Stimulated activated CD4-positive, alpha-beta T cell treated with anti-CD3 and anti-CD28 coated beads, Interleukin-12 subunit alpha, Interleukin-12 subunit beta, amount 100 ng/mL, for 4 hours (primary cell): ENCODE data around the gene TACO1.

Experiments used
- DNase-seq: peaks from one replicate; pipeline ENCODE4 v3.0.0-alpha.2; 2020

TACO1 gene

DNA sequence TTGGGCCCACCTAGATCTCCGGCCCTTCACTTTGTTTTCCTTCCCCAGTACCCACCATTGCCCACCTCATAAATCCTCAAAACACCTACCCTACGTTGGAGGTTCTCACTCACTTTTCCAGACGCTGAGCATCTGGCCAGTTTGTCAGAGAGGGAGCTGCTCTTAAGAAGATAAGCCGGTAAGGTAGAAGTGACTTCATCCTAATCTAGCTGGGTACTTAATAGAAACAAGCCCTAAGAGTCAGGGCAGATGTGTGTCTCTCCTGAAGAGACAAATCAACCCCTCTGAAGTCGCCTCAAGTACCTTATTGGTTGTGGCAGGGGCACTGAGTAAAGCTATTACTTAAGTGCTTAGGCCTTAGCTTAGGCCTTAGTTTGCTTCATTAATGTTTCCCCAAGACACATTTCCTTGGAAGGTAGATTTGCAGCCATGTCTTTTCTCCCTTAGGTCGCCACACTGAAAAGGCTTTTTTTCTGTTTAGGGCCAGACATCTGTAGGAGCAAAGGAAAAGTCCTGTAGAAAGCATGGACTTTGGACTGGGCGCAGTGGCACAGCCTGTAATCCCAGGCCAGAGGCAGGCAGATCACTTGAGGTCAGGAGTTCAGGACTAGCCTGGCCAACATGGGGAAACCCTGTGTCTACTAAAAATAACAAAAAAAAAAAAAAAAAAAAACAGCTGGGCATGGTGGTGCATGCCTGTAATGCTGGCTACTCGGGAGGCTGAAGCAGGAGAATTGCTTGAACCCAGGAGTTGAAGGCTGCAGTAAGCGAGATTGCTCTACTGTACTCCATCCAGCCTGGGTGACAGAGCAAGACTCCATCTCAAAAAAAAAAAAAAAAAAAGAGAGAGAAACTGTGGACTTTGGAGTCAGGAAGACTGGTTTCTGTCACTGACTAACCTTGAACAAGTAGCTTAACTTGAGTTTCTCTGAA is 1.0 kb downstream of the TACO1 start:
- DNase-seq: no peak

DNA sequence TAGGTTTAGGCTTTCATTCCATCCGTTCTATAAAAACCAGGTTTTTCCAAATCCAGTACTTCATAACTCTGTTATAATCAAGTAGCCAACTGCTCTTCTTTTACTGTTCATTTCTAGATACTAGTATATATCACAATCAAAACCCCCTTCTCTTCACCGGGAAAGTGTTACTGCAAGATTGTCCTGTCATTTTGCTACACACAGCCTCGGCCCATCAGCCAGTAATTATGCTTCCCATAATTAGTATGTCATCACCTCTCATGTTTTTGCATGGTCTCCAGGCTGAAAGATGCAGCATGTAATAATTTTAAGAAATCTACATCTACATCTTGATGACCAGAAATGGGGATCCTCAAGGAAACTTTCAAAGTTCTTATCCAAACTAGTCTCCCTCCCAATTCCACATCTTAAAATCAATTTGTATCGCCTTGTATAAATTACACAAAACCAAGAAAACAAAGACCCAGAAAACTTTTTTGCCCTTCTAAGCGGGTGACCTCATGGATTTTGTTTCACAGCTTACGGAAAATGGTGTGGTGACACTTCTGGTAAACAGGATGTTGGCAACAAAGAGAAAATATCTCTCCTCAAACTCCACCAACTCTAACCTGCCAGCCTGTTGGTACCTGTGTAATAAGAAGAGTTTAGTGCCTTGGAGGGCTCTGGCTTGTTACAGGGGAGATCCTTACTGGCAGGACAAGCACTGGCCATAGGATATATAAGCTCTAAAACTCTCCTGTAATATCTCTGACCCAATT is 9.3 kb downstream of the TACO1 start:
- DNase-seq: no peak

DNA sequence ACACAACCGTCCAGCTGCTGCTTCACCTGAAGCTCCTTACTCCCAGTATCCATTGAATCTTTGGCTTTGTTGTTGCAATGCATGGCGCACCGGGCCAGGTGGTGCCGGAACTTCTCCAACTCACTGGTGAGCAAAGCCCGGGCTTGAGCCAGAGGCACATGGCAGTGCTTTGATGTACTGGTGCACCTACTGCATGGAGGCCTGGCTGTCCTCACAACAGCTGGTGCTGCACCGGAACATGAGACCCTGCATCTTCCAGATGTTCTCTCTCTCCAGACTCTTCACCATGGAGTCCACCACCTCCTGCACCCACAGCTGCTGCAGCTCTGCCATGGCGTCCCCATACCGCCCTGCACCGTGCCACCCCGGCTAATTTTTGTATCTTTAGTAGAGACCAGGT is 10.2 kb downstream of the TACO1 start:
- no peak for DNase-seq

DNA sequence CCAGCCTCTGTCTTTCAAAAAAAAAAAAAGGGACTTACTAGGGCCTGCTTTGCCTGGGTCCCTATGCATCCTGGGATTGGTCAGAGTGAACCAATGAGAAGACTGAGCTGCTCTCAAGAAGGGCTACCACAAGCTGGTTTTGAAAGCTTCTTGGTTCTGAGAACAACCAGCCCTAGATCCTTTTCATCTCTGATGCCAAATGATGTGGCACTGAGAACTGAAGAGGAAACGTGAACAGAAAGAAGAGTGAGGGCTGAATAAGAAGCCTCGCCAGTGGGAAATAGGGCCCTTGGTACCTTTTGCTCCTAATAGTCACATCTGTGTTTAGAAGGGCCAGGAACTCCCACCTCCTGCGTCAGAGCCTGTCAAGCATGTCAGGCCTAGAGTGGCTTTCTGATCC is 10.7 kb downstream of the TACO1 start:
- no peak for DNase-seq

DNA sequence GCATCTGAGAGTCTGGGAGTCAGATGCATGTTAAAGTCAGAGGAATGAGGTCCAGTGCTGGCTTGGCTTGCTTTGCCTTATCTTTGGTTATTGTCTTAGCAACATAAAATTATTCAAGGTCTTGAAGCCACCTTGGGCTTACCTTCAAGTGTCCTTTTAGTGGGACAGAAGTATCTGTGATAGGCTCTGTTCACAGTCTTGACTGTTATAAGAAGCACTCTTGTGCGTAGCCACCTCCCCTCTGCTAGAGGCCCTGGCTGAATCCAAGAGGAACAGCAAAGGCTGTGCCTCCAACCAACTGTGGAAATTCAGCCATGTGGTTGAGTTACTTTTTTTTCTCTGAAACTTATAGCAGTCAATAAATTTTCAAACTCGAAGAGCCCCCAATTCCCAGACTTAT is 13.0 kb downstream of the TACO1 start:
- no peak for DNase-seq

DNA sequence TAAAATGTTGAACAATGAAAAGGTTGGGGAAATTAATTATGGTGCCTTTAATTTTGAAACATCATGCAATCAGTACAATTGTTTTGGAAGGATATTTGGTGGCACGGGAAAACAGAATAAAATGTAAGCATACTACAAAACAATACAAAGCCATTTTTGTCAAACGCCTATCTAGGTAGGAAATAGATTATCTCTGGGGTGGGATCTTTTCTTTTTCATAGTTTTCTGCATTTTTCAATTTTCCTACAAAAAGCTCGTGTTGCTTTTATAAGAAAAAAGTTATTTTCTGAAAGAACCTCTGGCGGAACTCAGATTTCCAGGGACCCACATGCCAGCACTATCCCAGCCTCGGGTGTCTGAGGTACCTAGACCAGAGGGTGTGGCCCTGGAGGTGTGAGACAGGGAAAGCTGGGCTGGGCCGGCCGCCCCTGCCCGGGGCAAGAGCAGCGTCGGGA is 20.6 kb downstream of the TACO1 start:
- no peak for DNase-seq

DNA sequence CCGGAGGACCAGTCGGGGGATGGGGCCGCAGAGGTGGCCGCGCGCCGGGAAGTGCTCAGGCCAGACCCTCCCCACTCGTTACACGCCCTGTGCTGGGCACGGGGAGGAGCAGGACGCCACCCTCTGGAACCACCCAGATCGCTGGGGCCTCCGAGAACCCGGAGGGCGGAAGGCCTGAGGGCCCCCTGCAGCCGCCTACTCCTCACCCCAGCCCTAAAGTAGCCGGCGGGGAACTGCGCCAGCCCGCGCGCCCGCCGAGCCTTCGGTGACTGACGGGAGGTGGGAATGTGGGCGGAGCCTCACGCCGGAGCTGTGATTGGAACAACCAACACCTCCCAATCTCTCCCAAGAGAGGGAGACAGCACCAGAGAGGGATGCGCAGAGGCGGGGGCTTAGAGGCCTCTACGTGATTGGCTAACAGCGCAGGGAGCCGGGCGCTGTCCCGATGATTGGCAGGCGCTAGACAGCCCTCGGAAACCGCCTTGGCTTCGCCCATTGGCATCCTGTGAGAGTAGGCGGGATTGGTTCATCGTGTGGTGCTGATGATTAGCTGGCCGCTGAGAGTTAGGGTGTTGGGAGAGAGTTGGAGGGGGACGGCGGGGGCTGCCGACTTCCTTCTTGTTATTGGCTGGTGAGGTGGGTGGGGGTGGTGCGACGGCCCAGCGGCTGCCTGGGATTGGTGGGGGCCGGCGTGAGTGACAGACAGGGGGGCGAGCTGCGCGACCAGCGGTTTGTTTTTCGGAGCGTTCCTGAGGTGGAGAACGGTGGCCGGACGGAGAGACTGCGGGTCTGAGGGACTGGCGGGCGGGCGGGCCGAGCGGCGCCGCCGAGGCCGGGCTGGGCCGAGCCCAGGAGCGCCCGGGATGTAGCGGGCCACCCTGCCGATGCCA is 21.2 kb downstream of the TACO1 start, which contains the start of gene MAP3K3:
Gene MAP3K3 (plus strand): TSS at position 734 of the 890 bp plus-strand sequence. CDS start 343 bp downstream, outside the sequence.
- peak; percentile 90 for DNase-seq

DNA sequence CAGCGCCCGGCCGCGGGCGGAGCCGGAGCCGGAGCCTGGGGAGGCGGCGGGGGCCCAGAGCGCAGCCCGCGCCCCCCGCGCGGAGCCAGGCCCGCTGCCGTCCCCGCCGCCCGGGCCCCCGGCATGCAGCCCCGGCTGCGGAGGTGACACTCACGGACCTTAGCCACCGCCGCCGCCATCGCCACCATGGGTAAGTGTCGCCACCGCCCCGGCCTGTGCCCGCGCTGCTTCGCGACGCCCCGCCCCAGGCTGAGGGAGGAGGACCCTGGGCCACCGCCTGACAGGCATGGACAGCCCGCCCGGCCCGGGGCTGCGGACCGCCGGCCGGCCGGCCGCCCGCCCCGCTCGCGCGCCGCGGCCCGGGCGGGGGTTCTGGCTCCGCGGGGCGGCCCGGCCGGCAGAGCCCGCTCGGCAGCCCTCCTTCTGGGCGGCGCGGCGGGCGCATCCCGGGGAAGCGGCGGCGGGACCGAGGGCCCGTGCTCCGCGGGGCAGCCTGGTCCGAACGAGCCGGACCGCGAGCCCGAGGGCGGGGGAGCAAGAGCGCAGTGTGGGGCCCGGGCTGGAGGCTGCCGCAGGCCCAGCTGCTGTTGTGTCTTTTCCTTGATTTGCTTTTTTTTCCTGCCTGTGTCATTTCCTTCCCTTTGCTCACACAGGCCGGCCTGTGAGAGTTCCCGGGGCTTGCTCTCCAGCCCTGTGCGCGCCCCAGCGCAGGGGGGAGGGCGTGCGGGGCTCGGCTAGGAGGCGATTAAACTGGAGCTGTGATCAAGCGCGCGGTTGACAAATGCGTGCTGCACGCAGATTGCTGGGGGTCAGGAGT is 22.1 kb downstream of the TACO1 start:
- DNase-seq: peak; percentile 54

DNA sequence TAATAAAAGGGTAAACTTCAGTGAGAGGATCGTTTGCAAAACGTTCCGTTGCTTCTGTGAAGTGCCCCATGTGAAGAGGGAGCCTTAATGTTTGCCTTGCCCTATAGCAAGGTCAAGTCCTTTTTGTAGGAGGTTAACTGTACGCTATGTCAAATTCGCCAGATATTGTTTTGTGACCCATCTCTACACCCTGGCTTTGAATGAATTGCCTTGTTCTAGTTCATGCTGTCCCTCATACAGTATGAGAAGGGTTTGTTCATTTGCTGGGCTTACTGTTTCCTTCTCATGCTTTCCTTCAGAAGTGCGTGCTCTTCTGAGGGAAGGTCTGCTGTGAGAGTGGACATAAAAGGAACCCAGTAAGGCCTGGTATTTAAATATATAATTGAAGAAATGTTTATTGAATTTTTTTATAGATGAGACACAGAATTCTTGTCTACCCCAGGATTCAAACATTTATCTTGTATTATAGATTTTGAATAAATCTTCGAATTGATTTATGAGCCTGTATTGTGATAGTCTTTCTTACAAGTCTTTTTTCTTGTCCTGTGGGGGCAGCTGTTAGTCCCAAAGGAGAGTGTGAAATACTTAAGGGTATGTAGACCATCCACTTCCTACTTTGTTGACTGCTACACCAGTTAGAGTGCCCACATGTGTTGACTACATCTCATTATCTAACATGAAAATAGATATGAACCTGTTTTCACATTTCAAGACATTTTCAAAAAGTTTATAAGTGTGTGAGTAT is 23.3 kb downstream of the TACO1 start:
- no peak for DNase-seq

DNA sequence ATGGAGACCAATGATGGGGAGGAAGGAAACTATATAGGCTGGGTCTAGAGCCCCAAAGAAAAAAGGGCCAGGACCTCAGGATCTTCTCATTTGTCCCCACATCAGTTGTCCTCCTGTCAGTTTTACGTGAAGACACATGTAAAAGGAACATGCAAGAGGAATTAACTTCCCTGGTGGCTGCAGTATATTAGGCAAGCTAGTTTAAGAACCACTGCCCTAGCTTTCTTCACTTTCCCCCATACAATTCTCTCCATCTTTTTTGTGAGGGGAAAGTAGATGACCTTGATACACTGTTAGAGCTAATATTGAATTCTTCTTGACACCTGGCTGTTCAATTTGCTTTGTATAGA is 23.8 kb downstream of the TACO1 start:
- DNase-seq: no peak

DNA sequence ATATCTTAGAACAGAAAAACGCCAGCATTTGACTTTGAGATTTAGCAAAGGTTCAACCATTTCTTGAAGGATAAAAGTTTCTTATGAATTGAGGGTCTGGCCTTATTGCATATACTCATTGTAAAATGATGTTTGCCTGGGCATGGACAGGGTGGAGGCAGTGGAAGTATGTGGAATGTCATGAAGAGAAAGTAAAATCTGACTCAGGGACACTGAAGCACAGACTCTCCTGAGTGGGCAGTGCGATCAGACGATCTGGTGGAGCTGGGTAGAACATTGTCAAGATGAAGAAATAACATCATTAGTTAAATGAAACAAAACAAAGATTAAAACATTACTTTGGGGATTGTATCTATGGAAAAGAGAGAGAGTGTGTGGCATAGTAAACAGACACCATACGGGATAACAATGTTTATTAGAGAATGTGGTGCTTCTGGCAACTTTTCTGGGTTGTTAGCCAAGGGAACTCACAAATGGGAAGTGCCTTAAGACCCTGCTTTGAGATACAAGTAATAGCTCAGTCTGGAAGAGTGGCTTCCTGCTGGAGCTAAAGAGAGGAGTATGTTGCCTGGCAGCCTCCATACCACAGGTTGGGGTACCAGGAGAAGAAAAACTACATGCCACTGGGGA is 26.0 kb downstream of the TACO1 start:
- DNase-seq: no peak

DNA sequence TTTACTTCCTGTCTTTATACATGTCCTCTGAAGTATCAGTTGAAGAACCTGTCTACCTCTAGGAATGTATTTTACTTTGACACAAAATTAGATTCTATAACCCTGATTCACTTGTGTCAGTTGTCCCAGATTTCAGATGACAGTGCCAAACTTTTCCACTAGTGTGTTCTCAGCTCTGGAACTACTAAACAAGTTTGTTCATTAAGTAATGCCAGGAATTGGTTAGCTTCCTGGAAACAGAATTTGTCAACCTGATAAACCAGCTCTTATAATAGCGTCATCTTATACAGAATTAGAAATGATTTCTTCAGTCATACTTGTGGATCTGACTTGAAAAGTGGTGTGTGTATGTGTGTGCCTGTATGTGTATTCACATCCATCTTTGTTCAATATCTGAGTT is 28.9 kb downstream of the TACO1 start:
- no peak for DNase-seq

DNA sequence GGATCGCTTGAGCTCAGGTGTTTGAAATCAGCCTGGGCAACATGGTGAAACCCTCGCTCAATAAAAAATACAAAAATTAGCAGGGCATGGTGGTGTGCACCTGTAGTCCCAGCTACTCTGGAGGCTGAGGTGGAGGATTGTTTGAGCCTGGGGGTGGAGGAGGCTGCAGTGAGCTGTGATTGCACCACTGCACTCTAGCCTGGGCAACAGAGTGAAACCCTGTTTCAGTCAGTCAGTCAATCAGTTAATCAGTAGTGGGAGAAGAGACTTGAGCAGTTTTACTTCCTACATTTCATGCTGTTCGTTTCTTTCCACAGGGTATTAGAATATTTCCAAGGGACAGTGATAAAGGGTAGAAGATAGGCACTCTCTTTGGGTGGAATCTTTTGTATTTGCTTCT is 30.4 kb downstream of the TACO1 start:
- DNase-seq: no peak

DNA sequence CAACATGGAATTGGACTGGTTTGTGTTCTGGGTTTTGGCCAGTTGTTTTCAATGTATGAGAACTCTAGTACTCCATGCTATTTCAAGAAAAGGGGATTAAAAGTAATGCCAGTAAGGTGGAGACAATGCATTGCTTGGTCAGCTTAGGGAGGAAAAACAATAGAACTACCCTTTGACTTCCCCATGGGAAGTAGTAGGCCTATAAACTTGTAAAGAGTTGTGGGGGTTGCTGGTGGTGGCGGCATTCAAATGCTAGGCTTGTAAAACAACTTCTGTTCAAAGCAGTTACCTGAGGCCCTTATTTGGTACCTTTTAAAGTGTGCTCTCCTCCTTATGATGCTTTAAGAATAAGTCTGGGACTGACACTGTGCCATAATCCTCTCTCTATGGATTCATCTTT is 30.9 kb downstream of the TACO1 start:
- DNase-seq: no peak

DNA sequence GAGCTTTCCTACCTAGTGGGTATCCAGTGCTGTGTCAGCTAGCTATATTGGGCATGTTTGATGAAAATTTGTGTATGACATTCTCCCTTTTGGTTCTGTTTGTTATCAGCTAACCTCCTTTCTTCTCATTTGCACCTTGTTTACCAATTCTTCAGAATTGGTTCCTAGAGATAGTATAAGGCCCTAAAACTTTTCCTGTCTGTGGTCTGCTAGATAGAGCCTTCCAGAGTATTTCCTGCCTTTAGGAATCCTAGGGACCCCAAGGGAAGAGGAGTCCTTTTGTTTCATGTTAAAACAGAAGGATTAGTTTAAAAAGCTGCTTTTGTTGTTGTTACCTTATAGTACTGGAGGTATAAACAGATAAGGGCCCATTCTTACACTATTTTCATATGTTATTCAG is 33.0 kb downstream of the TACO1 start:
- no peak for DNase-seq

DNA sequence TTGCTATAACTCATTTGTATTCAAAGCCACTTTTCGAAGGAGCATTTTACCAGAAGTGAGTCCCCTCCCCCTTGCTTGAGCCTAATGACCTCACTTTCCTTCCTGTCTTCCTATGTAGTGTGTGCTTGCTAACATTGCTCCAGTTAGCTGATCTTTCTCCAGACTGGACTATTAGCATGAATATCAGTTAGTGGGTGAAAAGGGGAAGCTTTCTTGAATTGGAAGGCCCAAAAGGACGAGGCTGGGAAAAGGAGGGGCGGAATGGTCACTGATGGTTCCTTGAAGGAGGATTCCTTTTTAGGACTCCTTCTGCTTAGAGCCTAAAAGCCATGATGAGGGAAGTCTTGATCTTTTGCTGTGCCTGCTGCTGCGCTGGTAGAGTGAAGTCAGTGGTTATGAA is 33.5 kb downstream of the TACO1 start:
- DNase-seq: no peak

DNA sequence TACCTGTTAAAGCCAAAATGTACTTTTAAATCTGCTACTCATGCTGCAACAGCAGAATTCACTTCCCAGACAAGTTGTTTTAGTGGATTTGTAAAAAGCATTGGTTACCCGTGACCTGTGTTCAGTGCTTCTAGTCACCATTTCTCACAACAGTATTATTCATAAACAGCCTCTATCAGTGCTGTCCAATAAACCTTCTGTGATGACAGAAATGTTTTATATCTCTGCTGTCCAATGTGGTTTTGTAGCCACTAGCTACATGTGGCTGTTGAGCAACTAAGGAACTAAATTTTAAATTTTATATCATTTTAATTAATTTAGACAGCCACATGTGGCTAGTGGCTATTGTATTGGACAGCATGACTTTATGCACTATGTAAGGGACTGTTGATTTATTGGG is 34.1 kb downstream of the TACO1 start:
- DNase-seq: no peak

DNA sequence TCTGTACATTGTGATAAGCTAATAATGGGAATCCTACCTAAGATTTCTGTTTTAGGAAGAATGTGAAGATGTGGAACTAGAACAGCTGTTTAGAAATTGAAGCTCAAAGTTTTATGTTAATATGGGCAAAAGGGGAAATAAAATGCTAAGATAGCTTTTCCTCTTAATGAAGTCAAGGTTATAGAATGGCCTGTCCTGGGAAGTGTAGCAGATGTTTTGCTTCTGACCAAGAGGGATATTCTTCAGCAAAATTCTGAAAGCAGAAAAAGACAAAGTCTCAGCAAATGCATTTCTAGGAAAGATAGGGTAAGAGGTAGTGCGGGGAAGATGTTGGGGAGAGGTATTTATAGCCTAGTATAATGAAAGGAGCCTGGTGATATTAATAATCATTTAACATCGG is 34.6 kb downstream of the TACO1 start:
- DNase-seq: no peak

DNA sequence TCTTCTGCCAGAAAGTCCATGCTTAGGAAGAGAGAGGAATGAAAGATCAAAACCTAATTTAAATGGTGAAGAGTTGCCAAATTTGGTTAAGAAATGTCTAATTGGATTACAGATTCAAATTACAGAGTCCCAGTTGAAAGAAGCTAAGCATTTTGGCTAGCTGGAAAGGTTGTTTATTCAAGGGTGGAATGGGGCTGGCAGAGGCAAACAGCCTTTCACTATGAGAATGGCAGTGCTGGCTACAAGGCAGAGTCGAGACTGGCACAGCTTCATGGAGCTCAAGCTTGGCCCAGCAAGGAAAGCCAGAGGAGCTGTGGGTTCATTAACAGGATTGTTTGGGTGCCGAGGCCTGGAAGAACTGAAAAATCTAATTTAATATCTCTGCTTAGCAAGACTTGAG is 35.1 kb downstream of the TACO1 start:
- DNase-seq: no peak

DNA sequence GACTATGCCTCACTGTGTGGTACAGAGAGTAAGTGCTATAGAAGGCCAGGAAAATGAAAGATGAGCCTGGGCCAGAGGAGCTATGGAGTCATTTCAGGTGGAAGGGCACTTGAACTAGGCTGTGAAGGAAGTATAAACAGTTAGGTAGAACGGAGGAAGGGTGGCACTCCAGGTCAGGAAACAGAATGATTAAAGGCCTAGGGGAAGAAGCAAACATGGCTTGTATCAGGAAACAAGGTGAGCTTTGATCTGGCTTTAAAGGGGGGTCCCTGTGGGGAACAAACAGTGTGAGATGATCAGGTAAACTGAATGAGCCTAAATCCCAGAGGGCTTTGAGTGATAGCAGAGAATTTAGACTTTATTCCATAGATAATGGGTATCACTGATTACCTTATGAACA is 38.4 kb downstream of the TACO1 start:
- no peak for DNase-seq

DNA sequence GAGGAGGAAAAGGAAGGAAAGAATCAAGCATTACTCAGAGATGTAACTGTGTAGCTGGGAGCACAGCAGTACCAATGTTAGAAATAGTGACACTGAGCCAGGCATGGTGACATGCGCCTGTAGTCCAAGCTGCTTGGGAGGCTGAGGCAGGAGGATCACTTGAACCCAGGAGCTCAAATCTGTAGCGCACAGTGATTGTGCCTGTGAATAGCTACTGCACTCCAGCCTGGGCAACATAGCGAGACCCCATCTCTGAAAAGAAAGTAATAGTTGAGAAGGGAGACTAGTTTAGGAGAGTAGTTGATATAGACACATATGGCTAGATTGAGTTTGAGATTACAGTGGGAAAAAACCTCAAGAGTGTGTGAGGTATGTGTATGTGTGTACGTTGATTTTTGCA is 39.3 kb downstream of the TACO1 start:
- DNase-seq: no peak
